GDM1 (cell line): ENCODE data around the gene POTEE.
"Not testable (repeated sequence)": the region's sequence is repeated elsewhere in the genome, so short reads cannot be mapped to it uniquely, and the experiment has no call there.

Source experiments
- DNase-seq: peaks from one replicate; lab custom pipeline; 2025; lab: John Stamatoyannopoulos, UW

Gene POTEE

DNA sequence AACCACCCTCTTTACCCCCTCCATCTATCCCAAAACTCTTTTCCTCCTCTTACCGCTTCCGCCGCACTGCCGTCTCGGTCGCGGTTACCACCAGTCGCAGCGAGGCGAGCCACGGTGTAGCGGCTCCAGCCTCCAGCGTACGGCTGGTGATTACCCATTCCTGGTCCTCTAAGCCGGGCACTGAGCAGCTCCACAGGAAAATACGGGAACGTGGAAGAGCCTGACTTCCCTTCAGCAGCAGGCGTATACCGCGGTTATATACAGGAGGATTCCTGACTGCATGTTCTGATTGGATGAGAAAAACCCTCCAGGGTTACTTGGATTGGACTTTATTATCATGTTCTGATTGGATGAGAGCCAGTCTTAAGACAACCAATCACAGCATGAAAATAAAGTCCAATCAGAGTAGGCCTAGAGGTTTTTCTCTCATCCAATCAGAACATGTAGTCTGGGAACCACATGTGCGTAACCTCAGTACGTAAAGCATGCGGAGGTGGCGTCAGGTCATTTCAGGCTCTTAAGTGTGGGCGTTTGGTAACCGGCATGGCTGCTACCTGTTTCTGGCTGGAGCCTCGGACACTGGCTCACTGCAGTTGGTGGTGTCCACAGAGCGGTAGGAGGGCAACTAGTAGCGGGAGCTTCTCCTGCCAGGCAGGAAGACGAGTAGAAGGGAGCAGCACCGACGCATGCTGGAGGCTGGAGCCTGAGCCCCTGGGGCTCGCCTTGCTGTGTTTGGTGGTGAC lies at the start of gene POTEE:
POTEE (plus strand) TSS at position 507 of the 743 bp plus-strand sequence. CDS start 8,867 bp downstream, outside the sequence.
- not testable (repeated sequence) for DNase-seq

DNA sequence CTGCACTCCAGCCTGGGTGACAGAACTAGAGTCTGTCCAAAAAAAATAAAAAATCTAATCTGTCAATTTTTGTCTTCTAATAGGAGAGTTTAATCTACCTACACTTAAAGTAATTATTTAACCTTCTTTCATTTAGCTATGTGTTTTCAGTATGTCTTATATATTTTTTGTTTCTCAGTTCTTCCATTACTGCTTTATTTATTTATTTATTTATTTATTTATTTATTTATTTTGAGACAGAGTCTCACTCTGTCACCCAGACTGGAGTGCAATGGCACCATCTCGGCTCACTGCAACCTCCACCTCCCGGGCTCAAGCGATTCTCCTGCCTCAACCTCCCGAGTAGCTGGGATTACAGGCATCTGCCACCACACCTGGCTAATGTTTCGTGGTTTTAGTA lies 43.8 kb upstream of the POTEE start:
- not testable (repeated sequence) for DNase-seq

DNA sequence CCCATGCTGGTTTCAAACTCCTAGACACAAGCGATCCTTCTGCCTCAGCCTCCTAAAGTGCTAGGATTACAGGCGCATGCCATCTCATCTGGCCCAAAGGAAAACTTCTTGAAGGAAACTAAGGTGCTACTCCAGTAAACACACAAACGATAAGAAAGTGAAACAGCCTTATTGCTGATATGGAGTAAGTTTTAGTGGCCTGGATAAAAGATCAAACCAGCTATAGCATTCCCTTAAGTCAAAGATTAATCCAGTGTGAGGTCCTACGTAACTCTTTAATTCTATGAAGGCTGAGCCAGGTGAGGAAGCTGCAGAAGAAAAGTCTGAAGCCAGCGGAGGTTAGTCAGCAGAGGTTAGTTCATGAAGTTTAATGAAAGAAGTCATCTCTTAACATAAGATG lies 40.8 kb upstream of the POTEE start:
- DNase-seq, result no peak

DNA sequence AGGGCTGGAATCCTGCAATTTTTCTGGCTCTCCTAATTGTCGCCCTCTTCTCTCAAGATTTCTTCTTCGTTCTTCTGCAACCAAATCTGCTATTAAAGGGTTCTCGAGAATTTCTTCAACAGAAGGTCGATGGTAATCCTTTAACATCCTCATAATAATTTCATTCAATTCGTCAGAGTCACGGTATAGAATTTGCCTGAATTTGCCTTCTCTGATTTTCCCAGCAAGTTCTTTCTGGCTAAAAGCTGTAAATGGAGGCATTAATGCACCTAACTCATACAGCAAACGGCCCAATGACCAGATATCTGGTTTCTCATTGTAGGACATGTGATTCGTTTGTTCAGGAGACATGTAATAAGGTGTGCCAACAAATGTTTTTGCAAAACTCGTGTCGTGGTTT lies 31.3 kb upstream of the POTEE start:
- DNase-seq, result not testable (repeated sequence)

DNA sequence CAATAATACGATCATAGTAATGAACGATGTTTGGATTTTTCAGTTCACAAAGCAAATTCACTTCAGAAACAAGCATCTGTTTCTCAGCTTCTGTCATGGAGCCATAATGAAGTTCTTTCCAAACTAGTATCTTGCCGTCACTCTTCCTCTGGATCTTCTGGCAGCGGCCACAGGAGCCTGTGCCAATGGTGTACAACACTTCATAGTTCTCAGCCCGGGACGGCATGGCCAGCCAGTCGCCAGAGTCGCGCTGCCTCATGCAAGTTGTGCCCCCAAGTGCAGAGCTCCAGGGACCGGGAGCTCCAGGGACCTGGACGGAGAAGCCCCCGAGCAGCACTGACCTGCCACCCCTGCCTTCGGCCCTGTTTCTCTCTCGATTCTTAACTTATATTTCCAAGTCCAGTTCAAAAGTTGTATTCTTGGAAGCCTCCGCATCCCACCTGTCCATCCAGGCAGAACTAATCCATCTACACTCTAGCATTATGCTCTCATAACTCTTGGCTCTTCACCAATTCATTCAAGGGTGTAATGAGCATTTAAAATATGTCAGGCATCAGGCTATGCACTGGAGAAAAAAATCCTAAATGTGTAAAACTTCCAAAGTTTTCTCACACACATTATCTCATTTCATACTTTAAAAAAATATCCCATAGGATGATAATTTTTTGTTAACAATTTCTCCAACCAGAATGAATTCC lies 30.5 kb upstream of the POTEE start:
- DNase-seq, result not testable (repeated sequence)

DNA sequence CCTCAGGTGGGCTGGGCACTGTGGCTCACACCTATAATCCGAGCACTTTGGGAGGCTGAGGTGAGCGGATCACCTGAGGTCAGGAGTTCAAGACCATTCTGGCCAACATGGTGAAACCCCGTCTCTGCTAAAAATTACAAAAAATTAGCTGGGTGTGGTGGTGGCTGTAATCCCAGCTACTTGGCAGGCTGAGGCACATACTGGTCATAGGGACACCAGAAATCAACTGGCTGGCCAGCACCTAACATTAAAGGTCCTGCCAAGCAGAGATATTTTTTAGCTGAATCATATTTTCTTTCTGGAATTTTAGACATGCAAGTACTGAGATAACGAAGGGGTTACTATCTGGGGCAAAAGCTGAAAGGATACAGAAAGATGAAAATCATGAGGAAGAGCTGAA lies 27.9 kb upstream of the POTEE start:
- not testable (repeated sequence) for DNase-seq

DNA sequence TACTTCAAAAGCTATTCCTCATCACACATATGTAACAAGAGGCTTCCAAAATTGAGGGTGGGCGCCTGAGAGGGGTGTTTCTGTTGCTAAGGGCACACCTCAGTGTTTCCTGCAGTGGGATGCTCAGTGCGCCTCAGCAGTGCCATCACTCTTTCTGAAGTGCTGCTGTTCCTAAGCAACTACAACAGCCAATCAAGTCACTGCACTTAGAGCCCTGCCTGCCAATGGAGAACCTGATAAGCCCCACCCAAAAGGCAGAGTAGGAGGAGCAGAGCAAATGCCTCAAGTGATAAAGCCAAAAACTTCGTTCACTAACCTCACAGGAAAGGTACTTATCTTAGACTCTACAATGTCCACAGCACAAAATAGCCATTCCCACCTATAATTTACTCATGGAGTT lies 15.9 kb upstream of the POTEE start:
- not testable (repeated sequence) for DNase-seq

DNA sequence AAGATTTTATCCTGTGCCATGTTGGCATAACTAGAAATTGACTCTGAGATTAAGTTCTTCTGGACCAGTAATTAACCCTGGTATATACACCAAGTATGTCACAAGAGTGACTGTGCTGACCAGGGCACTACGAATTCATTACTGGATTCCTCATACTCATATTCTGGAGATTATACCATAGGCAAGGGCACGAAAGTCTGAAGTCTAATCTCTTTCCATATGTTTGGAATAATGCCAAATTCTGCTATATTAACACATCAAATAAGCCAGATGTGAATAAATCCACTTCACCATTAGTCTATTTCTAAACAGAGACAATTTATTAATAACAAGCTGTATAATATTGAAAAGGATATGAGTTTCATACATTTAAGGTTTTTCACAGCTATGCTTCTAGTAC lies 13.2 kb upstream of the POTEE start:
- DNase-seq, result not testable (repeated sequence)

DNA sequence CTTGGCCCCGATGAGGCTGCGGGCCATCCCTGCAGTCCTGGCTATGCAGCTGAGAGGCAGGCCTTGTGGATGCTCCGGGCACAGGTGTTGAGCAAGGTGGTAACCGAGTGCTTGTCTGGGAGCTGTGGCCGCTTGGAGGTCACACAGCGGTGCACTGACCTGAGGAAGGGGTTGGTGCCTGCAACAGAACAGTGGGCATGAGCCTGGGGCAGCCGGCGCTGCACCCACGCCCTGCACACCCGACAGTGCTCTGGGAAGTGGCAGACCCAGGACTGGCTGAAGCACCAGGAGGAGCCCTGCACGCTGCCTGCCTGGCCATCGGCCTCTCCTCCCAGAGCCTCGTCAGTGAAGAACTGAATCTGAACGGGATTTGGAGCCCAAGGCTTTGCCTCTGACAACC lies 8.2 kb upstream of the POTEE start:
- no peak for DNase-seq

DNA sequence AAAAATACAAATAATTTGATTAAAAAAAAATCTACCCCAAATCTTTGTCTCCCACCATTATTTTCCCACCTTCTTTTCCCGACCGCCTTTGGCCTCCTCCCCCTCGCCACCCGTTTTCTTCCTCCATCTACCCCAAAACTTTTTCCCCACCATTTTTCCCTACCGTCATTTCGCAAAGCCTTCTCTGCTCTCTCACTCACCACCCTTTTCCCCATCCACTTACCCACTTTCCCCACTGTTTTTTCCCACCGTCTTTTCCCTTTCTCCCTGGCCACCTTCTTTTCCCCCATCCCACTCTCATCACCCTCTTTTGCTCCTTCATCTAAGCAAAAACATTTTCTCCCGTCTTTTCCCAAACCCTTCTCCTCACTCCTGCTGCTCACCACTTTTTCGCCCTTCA lies 1.5 kb upstream of the POTEE start:
- not testable (repeated sequence) for DNase-seq

DNA sequence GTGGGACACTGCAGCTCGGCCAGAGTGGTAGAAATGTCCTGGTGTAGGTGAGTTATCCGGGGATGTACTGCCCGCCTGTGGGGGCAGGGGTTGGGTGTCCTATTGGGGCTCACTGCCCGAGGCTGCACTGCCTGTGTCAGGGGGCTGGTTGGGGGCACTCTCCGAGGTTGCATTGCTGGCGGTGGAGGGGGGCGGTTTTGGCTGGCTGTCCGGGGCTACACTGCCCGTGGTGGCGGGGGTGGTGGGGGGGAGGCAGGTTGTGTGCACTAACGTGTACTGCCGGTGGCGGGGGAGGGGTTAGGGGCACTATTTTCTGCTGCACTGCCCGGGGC lies 403 bp downstream of the POTEE start:
- not testable (repeated sequence) for DNase-seq

DNA sequence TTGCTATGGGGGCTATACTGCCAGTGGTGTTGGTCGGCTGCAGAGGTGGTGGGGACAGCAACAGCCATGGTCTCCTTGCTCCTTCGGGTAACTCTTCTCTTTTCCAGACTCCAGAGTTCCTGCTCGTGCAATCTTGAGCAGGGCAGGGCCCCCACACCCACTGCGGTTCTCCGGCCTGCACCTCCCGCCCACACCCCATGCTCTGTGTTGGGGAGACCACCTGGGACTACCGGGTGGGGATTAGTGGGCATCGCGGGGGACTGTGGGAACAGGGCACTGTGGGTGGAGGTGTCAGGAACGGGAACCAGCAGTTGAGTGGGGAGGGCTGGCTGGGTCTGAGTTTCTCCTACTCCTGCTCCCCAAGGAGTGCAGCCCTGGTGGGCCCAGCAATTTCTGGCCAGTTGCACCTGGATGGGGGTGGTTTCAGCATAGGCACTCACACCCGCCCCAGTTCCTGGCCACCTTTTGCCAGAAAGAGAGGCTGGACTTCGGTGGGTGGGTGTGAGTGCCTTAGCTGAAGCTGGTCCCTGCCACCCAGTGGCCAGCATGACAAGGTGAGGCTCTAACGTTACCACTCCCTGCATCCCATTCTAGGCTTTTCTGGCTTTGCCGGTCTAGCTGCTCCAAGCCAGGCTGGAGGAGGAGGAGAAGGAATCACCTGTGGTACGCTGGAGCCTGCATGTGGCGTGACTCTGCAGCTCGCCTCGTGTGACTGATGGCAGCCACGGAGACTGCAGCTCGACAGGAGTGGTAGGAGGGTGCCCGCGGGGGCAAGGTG lies 1.3 kb downstream of the POTEE start:
- not testable (repeated sequence) for DNase-seq

DNA sequence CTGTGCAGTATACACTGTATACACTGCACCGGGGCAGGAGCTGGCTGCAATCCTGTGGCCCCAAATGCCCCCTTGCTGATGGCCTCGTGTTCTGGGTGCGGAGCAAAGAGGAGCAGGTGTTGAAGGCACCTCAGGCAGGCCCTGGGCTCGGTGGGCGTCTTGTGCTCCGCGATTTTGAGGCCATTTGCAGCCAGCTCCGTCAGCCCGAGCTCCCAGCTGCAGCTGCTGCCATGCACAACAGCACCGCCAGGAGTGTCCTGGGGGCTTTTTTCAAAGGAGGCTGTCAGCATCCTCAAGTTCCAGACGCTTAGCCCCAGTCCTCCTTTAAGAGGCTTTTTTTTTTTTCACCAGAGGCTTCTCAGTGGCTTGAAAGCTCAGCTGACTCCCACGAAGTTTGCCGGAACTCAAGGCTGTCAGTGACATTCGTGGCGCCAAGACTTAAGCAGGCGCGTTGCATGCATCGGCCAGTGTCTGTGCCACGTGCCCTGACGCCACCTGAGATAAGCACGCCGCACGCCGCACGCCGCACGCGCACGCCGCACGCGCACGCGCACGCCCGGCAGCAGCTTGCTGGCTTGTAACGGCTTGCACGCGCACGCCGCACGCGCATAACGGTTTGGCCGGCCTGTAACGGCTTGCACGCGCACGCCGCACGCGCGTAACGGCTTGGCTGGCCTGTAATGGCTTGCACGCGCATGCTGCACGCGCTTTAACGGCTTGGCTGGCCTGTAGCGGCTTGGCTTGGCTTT lies 8.1 kb downstream of the POTEE start:
- DNase-seq, result not testable (repeated sequence)

DNA sequence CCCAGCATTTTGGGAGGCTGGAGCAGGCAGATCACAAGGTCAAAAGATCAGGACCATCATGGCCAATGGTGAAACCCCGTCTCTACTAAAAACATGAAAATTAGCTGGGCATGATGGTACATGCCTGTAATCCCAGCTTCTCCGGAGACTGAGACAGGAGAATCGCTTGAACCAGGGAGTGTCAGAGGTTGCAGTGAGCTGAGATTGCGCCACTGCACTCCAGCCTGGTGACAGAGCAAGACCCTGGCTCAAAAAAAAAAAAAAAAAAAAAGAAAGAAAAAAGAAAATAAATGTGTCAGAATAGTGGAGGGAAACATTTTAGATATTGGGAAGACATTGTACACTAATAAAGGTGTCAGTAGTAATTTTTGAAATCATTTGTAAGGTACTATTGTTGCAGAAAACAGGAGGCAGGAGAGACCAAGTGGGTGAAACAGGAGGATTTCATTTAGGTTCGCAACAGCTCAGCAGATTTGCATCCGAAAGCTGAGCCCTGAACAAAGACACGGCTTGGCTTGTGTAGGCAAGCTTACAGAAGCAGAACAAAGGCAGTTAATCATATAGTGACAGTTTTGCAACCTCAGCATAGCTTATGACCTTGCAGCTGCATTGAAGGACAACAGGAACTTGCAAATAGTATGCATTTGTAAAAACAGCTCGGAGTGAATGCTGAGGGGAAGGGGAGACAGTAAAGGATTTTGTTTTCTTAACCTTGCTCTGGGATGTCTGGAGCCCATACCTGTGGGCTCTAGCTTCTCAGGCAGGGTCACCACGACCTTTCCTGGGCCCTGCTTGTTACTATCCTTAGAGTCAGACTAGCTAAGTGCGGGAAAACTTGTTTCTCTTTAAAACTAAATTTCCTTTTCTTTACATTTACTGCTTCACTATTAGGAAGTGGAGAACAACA lies 26.5 kb downstream of the POTEE start:
- DNase-seq, result not testable (repeated sequence)
